ENCODE results near the gene GTF2A1.

GTF2A1 gene

GRCh38 chr14:81172881-81173280 lies 47.9 kb downstream of the GTF2A1 start:
- DNase-seq = no peak

- DNase-seq = no peak
Observed at GRCh38 chr14:81172353-81172752, 48.4 kb downstream of the GTF2A1 start.

- DNase-seq = no peak
Observed at GRCh38 chr14:81170829-81171195, 49.9 kb downstream of the GTF2A1 start.

GRCh38 chr14:81170104-81170828 lies 50.5 kb downstream of the GTF2A1 start:
- peak; percentile 60 to 82 (median 71) for DNase-seq

- no peak for DNase-seq
Observed at GRCh38 chr14:81169711-81170103, 51.1 kb downstream of the GTF2A1 start.

GRCh38 chr14:81169267-81169666 lies 51.5 kb downstream of the GTF2A1 start:
- DNase-seq = no peak

- no peak for DNase-seq
Observed at GRCh38 chr14:81166121-81166520, 54.6 kb downstream of the GTF2A1 start.

GRCh38 chr14:81165188-81165587 lies 55.6 kb downstream of the GTF2A1 start:
- no peak for DNase-seq

- DNase-seq = peak in 1 of 4 experiments; percentile 2
Observed at GRCh38 chr14:81164167-81164774, 56.5 kb downstream of the GTF2A1 start.

GRCh38 chr14:81162941-81163340 lies 57.8 kb downstream of the GTF2A1 start:
- no peak for DNase-seq

GRCh38 chr14:81161749-81162148 lies 59.0 kb downstream of the GTF2A1 start:
- no peak for DNase-seq

GRCh38 chr14:81161088-81161487 lies 59.7 kb downstream of the GTF2A1 start:
- no peak for DNase-seq

- no peak for DNase-seq
Observed at GRCh38 chr14:81157431-81157830, 63.3 kb downstream of the GTF2A1 start.

GRCh38 chr14:81153187-81153586 lies 67.6 kb downstream of the GTF2A1 start:
- DNase-seq = no peak

GRCh38 chr14:81148635-81149034 lies 72.1 kb downstream of the GTF2A1 start:
- no peak for DNase-seq

GRCh38 chr14:81147140-81147897 lies 73.4 kb downstream of the GTF2A1 start:
- no peak for DNase-seq

- no peak for DNase-seq
Observed at GRCh38 chr14:81144824-81145603, 75.7 kb downstream of the GTF2A1 start.

GRCh38 chr14:81143793-81144192 lies 77.0 kb downstream of the GTF2A1 start:
- DNase-seq = no peak

GRCh38 chr14:81141426-81141825 lies 79.3 kb downstream of the GTF2A1 start:
- DNase-seq = no peak

- DNase-seq = no peak
Observed at GRCh38 chr14:81138429-81138828, 82.3 kb downstream of the GTF2A1 start.

GRCh38 chr14:81137316-81137715 lies 83.4 kb downstream of the GTF2A1 start:
- no peak for DNase-seq

- DNase-seq = no peak
Observed at GRCh38 chr14:81133400-81133799, 87.4 kb downstream of the GTF2A1 start.

- no peak for DNase-seq
Observed at GRCh38 chr14:81132468-81132867, 88.3 kb downstream of the GTF2A1 start.

Data from activated naive CD4-positive, alpha-beta T cell (primary cell).